ENCODE results near the gene LMBR1.

The LMBR1 gene

DNA sequence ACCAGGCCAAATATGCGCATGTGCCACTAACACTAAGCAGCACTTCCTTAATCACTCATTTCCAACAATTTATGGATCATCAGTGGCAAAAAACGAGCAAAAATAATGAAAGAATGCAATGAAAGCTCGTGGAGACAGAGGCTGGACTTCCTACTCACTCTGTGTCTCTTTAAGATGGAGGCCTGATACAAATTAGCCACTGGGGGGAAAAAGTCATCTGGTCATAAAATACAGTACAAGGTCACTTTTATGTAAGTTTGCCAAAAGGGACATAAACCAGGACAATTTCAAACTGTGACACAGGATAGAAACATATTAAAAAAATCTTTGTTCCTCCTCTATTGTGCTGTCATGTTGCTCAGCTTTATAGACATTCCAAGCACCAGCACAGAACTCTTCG, 101.7 kb downstream of the LMBR1 start:
- no peak for DNase-seq

DNA sequence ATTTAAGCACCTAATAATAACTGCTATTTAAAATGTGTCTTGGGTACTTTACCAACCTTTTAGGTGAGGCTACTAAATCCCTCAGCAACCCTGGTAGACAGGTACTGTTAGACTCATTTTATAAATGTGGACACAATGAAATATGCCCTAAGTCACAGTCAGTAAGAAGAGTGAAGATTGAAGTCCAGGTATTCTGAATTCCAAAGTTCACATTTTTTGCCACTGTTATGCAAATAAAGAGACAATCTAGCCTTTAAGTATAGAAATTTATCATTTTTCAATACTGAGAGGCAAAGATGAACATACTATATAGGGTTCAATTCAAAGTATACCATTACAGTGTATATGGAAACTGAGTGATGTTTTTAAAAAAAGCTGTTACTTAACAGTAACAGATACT, 102.7 kb downstream of the LMBR1 start:
- no peak for DNase-seq

DNA sequence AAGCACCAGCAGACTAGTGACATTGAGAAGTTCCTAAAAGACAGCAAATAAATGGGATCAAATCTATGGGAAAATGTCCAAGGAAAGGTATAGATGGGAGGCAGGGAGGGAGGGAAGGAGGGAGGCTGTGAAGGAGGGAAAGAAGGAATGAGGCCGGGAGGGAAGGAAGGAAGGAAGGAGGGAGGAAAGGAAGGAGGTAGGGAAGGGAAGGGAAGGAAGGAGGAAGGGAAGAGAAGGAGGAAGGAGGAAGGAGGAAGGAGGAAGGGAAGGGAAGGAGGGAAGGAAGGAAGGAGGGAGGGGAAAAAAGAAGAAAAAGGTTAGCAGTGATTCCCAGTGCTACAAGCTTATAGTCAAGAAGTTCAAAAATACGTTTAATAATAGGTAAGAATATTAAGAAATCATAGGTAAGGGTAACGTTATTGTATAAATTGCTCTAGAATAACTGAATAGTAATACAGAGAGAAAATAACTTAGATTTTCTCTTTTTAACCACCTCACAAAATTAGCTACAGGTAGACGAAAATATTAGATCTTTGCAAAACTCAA, 106.9 kb downstream of the LMBR1 start:
- no peak for DNase-seq

DNA sequence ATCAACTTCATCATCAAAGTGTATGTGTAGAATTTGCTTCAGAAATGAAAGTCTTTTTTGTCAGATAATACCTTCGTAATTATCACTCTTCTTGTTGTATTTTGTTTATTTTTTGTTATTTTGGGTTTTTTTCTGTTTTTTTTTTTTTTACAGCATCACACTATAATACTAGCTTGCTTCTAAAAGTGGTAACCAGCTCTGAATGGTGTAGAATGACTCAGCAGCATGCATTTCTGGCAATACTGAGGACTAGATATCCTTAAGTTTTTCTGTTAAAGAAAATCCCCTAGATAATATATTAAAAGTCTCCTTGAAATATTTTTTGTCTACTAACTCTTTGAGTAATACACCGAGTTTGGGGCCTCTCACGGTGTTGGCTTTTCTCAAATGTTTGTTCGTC, 109.1 kb downstream of the LMBR1 start:
- no peak for DNase-seq

DNA sequence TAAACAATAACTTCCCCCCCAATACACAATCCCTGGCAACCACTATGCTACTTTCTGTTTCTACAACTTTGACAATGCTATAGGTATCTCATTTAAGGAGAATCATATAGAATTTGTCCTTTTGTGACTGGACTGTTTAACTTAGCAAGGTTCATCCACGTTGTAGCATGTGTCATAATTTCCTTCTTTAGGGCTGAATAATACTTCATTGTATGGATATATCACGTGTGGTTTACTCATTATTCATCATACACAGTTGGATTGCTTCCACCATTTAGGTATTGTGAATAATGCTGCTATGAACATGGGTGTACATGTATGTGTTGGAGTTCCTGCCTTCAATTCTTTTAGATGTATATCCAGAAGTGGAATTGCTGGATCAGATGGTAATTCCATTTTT, 111.0 kb downstream of the LMBR1 start:
- no peak for DNase-seq

- peak in 1 of 2 donors; percentile 36 for DNase-seq
Observed at GRCh38 chr7:156780724-156781455, 112.1 kb downstream of the LMBR1 start.

DNA sequence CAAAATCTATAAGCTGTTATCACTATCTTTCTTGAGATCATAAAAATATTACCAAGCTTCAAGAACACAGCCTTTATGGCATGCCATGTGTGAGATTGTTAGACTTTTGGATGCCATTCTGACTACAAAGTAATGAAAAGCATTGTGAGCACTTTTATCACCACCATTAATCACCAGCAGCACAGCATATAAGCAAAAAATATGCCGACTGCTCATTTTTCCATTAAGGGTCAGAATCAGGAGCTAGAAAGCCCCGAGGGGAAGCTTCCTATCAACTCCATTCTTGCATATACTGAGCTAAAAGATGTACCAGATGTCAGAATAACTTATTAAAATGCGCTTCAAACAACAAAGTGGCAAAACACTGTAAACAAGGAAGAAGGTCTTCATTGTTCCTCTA, 114.3 kb downstream of the LMBR1 start:
- DNase-seq, result no peak

DNA sequence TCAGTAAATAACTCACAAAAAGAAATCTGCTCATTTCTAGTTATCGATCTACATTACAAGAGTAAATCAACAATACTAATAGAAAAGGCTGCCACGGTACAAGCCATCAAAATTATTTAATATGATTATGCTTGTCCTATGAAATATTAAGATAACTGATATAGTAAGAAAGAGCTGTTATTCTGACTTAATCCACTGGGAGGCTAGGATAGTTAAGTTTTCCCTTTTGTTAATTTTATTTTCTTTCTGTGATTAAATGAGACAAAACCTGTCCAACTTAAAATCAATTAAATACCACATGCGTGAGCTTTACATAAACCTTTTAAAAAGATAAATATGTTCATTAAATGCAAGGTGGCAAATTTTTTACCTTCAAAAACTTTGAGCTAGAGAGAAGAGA, 114.8 kb downstream of the LMBR1 start:
- no peak for DNase-seq

- DNase-seq, result no peak
Observed at GRCh38 chr7:156777364-156778069, 115.5 kb downstream of the LMBR1 start.

DNA sequence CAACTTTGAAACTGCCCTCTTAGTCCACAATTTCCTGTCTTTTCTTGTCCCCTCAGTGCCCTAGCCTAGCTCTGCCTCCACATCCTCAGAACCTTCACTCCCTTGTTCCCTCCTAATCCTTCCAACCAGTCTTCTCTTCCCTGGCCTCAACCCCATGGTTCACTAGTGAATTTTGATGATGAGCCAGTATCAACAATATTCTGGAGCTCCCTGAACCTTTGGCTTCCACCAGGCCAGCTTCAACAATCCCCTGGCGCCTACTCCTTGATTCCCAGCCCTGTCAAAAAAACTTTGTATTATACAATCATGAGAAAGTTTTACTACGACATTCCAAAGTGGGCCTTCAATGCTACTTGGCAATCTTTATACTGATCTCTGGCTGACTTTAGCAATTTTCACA, 116.5 kb downstream of the LMBR1 start:
- DNase-seq, result no peak

DNA sequence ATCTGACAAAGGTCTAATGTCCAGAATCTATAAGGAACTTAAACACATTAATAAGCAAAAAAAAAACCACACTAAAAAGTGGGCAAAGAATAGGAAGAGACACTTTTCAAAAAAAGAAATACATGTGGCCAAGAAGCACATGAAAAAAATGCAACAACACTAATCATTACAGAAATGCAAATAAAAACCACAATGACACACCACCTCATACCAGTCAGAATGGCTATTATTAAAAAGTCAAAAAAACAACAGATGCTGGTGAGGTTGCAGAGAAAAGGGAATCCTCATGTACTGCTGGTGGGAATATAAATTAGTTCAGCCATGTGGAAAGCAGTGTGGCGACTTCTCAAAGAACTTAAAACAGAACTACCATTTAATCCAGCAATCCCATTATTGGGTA, 119.0 kb downstream of the LMBR1 start:
- DNase-seq, result no peak

- peak in 1 of 2 donors; percentile 35 for DNase-seq
Observed at GRCh38 chr7:156772725-156773124, 120.3 kb downstream of the LMBR1 start.

GRCh38 chr7:156768698-156769472, 124.1 kb downstream of the LMBR1 start:
- DNase-seq, result no peak

DNA sequence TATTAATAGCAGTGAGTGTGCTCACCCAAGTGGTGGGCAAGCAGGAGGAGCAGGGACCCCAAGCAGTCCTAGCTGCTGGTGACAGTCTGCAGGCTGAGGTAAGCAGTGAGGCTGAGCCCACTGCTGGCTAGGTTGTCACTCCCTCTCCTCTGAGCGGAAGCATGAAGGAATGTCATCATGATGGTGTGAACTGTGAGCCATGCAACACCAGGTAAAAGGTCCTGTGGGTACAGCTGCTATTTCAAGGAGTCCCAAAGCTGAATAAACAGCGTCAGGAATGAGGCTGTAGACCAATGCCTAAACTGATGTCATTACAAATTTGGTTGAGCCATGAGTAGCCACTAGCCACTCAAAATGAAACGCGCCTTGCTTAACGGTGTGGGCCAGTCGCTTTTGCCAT, 126.3 kb downstream of the LMBR1 start:
- no peak for DNase-seq

- DNase-seq, result no peak
Observed at GRCh38 chr7:156765901-156766656, 126.9 kb downstream of the LMBR1 start.

DNA sequence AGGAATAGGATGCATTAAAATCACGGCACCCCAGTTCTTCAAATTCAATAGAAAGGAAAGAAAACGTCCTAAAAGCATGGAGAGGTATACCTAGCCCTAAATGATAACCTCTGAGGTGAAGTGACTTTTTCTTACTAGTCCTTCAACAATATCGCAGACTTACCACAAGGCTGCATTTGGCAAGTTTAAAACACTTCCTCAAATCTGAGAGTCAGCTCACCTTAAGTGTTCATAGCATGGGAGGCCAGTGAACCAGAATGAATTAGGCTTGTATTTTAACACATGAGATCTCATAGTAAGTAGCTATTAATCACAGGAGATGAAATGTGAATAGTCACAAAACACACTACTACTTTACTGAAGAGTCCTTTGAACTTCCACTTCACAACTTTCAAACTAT, 128.2 kb downstream of the LMBR1 start:
- DNase-seq, result no peak

- DNase-seq, result no peak
Observed at GRCh38 chr7:156764016-156764669, 128.8 kb downstream of the LMBR1 start.

DNA sequence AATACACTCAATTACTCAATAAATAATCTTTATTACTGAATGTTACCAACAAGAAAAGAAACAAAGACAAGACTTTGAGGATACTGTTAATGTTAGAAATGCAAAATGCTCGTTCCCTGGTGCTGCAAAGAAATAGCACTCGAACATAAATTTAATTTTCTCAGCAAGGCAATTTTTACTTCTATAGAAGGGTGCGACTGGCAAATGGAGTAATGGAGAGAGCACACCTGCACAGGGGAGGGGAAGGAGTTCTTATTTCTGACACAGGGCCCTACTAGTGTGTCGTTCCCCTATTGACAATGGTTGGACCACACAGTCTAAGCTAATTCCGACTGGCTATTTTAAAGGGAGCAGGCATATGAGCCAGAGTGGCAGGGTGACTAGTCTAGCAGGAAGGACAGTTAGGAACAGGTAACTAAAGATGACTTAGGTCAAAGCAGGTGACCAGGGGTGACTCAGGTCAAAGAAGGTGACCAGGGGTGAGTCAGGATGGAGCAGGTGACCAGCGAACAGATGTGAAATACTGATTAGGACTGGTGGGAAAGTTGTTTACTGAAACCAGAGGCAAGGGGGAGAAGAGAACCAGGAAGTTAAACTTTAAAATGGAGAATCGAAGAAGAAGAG, 133.3 kb downstream of the LMBR1 start:
- DNase-seq, result no peak

- DNase-seq, result no peak
Observed at GRCh38 chr7:156759143-156759542, 133.8 kb downstream of the LMBR1 start.

- no peak for DNase-seq
Observed at GRCh38 chr7:156754201-156754600, 138.8 kb downstream of the LMBR1 start.

DNA sequence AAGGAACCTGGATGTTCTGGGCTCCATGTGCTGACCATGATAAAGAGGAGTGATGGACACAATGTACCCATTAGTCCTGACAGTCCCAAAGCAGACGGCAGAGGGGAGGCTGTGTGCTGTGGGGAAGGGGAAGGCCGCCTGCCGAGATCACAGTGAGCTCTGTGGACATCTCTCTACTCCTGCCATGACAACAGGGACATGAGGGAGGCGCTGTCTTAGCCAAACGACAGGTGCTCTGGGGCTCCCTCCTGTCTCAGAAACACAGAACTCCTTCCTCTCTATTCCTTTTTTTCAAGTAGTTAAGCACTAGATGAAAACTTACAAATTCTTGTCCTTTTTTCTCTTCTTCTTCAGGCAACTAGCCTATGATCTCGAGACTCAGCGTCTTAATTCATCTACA, 139.4 kb downstream of the LMBR1 start:
- DNase-seq, result no peak

- no peak for DNase-seq
Observed at GRCh38 chr7:156753229-156753560, 139.8 kb downstream of the LMBR1 start.
